Ectodermal cell (in vitro differentiated cells): Measurements from ENCODE around the gene ABCC6.
"Not testable (repeated sequence)": the region's sequence is repeated elsewhere in the genome, so short reads cannot be mapped to it uniquely, and the experiment has no call there.

Experiments used
- H3K27ac ChIP-seq: 2 replicates; pipeline ENCODE4 v1.7.0; 2013; ENCODE audit warnings: mild to moderate bottlenecking, low read depth, low read length; ENCODE audit not compliant: insufficient read depth, poor library complexity, severe bottlenecking
- H3K27me3 ChIP-seq: 2 replicates; pipeline ENCODE4 v1.7.0; 2013; ENCODE audit warnings: mild to moderate bottlenecking, low read length; ENCODE audit not compliant: insufficient read depth, control insufficient read depth, poor library complexity, severe bottlenecking
- H3K36me3 ChIP-seq: one replicate; pipeline ENCODE4 v1.7.0; 2013; ENCODE audit warnings: low read length; ENCODE audit not compliant: control insufficient read depth, insufficient read depth
- H3K4me1 ChIP-seq: one replicate; pipeline ENCODE4 v1.7.0; 2013; ENCODE audit warnings: low read length; ENCODE audit not compliant: control insufficient read depth, insufficient read depth
- H3K4me3 ChIP-seq: 2 replicates; pipeline ENCODE4 v1.7.0; 2013; ENCODE audit warnings: low read depth, low read length, control low read depth; ENCODE audit not compliant: insufficient read depth
- H3K9me3 ChIP-seq: 2 replicates; pipeline ENCODE4 v1.7.0; 2013; ENCODE audit warnings: mild to moderate bottlenecking, low read length, moderate library complexity; ENCODE audit not compliant: control insufficient read depth
- WGBS, 2 experiments: methylation state at CpG; one replicate each; pipeline ENCODE4 v1.1.7; 2013; ENCODE audit warnings: missing lambda C conversion rate in 2 of 2; 5-methylcytosine and 5-hydroxymethylcytosine counted together

ABCC6 gene

DNA sequence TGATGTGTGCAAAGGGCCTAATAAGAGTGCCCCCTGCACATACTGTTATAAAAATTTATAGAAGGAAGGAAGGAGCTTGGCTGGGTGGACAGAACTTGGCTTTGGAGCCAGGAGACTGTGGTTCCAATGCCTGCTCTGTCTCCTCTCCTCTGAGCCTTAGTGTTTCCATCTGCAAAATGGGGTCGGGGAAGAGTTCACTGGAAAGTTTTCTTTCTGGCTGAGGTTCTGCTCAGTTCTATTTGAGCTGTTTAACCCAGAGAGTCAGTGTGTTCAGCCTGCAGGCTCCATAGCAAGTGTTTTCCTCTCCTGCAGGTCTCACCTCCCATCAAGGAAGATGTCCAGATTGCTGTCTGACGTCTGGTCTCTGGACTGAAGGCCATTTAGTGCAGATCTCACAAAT is 17.4 kb downstream of the ABCC6 start:
- not testable (repeated sequence) for H3K4me3 ChIP-seq, H3K36me3 ChIP-seq, H3K27ac ChIP-seq, H3K27me3 ChIP-seq, H3K9me3 ChIP-seq, H3K4me1 ChIP-seq
- WGBS, 2 experiments: 96 to 99% methylated on average over 1 to 2 of the region's 2 CpGs

DNA sequence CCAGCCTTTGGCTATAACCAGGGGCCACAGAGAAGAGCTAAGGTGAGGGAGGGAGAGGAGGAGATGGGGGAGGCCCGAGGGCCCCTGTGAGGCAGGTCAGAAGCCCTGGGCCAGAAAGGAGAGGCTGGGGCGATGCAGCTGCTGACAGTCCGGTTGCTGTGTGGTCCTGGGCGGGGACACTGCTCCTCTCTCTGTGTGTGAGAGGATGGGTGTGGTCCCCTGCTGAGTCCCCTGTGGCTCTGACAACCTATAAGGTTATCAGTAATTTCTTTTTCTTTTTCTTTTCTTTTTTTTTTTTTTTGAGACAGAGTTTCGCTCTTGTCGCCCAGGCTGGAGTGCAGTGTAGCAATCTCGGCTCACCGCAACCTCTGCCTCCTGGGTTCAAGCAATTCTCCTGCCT is 18.7 kb downstream of the ABCC6 start:
- H3K9me3 ChIP-seq: not testable (repeated sequence)
- 76 to 87% methylated on average over 5 of the region's 8 CpGs for WGBS, 2 experiments

DNA sequence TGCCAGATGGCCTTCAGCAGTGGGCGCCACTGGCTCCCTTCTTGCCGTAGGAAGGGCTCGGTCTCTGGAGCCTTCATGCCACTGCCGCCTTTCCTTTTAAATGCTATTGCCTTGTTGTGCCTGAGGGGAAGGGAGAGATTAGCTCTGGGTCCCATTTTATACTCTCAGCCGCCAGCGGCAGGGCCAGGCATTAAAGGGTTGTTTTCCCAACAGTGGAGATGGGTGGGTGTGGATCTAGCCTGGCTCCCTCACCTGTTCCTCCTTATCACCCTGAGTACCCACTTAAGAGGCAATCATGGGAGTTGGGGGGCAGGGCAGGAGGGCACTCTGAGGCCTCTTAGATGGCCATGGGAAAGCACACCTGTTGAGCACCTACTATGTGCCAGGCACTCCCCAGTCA is 19.8 kb downstream of the ABCC6 start:
- 89 to 96% methylated on average over 6 of the region's 6 CpGs for WGBS, 2 experiments
- not testable (repeated sequence) for H3K27me3 ChIP-seq, H3K36me3 ChIP-seq, H3K9me3 ChIP-seq, H3K4me1 ChIP-seq, H3K27ac ChIP-seq, H3K4me3 ChIP-seq

More for the DNA sequence above, 18.7 kb downstream of the ABCC6 start:
- not testable (repeated sequence) for H3K27ac ChIP-seq, H3K27me3 ChIP-seq, H3K4me3 ChIP-seq, H3K4me1 ChIP-seq, H3K36me3 ChIP-seq

DNA sequence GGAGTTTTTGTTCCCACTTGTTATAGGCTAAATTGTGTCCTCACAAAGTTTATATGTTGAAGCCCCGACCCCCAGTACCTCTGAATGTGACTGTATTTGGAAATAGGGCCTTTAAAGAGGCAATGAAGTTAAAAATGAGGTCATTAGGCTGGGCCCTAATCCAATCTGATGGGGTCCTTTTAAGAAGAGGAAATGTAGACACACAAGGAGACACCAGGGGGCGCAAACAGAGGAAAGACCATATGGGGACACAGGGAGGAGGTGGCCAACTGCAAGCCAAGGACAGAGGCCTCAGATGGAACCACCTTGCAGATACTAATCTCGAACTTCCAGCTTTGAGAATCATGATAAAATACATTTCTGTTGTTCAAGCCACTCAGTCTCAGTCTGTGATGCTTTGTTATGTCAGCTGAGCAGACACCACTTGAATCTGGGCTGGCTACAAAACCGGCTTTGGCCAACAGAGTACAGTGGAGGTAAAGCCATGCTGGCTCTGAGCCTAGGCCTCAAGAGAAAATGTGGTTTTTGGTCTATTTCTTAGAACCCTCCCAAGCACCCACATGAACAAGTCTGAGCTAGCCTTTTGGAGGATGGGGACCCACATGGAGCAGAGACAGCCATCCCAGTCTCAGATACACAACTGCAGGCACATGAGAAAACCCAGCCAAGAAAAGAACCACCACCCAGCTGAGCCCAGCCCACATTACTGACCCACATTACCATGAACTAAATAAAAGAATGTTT is 20.7 kb downstream of the ABCC6 start:
- not testable (repeated sequence) for H3K36me3 ChIP-seq, H3K27ac ChIP-seq, H3K4me3 ChIP-seq, H3K27me3 ChIP-seq, H3K9me3 ChIP-seq, H3K4me1 ChIP-seq
- WGBS, 2 experiments: 23 to 35% methylated on average over 1 to 3 of the region's 4 CpGs

DNA sequence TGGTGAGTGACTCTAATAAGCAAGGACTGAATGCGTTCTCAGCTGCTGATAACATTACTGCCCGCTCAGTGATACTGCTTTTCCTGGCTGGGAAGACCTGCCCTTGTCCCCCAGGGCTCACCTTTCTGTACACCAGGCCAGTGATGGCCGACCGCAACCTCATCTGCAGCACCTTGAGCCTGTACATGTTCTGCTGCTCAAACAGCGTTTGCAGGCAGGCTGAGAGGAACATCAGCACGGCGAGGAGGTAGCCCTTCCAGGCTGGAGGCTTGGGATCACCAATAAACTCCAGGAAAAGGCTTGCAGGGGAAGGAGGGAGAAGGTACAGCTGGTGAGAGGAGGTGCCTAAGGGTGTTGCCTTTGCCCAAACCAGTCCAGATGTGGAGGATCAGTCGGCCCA is 21.4 kb downstream of the ABCC6 start:
- 84 to 94% methylated on average over 2 to 6 of the region's 8 CpGs for WGBS, 2 experiments
- H3K4me1 ChIP-seq, H3K27ac ChIP-seq, H3K4me3 ChIP-seq, H3K9me3 ChIP-seq, H3K36me3 ChIP-seq, H3K27me3 ChIP-seq: not testable (repeated sequence)

DNA sequence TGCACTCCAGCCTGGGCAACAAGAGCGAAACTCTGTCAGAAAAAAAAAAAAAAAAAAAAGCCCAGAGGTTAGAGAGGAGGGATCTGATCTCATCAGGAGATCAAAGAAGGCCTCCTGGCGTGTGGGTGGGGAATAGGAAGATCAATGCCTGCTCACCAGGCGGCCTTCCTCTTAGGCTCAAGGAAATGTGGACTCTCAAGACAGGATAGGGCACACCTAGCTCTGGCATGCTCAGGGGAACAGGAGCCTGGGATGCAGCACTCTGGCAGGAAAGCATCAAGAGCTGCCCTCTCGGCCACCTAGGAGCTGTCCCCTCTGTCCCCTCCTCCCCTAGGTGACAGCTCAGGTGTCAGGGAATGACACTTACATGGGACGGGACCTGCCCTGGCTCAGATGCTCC is 22.9 kb downstream of the ABCC6 start:
- H3K36me3 ChIP-seq, H3K27ac ChIP-seq, H3K27me3 ChIP-seq, H3K4me1 ChIP-seq, H3K9me3 ChIP-seq, H3K4me3 ChIP-seq: not testable (repeated sequence)
- 81 to 84% methylated on average over 4 to 5 of the region's 5 CpGs for WGBS, 2 experiments

DNA sequence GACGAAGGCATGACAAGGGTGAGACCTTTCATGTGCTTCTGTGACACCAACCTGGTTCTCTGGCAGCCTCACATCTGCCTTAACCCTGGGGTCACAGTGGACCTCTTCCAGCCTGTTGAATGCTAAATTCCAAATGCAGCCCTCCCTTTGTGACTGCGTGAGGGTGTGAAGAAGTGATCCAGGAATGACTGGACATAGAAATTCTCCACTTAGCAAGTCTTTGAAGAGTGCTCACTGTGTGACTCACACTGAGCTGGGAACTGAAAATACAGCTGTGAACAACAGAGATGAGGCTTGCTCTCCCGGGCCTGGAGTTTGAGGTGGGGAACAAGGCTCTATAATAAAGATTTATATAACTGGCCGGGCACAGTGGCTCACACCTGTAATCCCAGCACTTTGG is 23.9 kb downstream of the ABCC6 start:
- not testable (repeated sequence) for H3K27me3 ChIP-seq, H3K27ac ChIP-seq, H3K4me3 ChIP-seq, H3K9me3 ChIP-seq, H3K4me1 ChIP-seq, H3K36me3 ChIP-seq
- 86 to 92% methylated on average over 2 to 4 of the region's 4 CpGs for WGBS, 2 experiments

DNA sequence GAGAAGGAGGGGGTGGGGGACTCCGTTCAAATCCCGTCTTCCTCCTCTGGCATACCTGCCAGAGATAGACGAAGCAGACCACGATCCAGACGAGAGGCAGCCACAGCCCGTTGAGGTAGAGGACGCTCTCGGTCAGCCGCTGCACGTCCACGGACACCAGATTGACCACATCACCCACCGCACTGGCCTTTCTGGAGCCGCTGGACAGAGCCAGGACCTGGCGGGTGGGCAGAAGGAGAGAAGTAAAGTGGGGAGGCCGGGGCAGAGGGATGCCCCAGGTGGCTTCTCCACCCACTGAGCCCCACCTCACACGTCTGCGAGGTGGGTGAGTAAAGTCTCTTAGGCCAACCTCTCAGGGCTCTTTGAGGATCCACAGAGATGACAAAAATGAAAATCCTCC is 25.3 kb downstream of the ABCC6 start:
- no peaks in the 10 kb centered on the region for H3K9me3 ChIP-seq
- 75% methylated on average over 17 of the region's 17 CpGs for WGBS, 2 experiments

DNA sequence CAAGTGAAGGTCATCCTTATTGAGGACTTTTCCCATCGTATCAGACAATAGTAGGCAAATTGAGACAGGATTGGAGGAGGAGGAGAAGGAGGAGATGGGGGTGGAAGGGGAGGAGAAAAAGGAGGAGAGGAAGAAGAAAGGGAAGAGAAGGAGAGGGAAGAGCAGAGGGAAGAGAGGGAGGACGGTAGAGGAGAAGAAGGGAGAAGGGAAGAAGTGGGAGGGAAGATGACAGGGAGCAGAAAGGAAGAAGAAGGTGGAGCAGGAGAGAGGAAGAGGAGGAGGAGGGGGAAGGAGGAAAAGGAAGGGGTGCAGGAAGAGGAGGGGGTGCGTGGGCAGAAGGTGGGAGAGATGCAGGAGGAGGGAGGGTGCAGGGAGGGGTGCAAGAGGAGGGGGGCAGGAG is 26.0 kb downstream of the ABCC6 start:
- Histone ChIP-seq H3K27me3 (no peaks in the 10 kb centered on the region), H3K4me3 (no peak overlapping the region)
- whole genome bisulfite sequencing, 2 experiments: 66 to 70% methylated on average over 3 of the region's 3 CpGs

More for the DNA sequence above, 25.3 kb downstream of the ABCC6 start:
- Histone ChIP-seq H3K36me3 (no peaks in the 10 kb centered on the region), H3K27ac (no peak overlapping the region), H3K27me3 (no peaks in the 10 kb centered on the region), H3K4me1 (no peaks in the 10 kb centered on the region), H3K4me3 (no peak overlapping the region)

DNA sequence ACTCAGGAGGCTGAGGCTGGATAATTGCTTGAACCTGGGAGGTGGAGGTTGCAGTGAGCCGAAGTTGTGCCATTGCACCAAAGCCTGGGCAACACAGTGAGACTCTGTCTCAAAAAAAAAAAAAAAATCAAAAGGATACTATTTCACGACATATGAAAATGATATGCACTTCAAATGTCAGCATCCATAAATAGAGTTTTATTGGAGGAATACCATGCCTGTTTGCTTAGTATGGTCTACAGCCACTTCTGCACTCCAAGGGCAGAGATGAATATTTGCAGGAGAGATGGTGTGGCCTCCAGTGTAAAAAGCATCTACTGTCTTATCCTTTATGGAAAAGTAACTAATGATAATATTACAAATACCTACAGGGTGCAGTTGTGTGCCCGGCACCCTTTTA is 27.2 kb downstream of the ABCC6 start:
- H3K4me3 ChIP-seq: no peak overlapping the region
- H3K4me1 ChIP-seq: no peaks in the 10 kb centered on the region
- no peaks in the 10 kb centered on the region for H3K36me3 ChIP-seq
- WGBS, 2 experiments: 96 to 100% methylated on average over 2 to 3 of the region's 3 CpGs
- H3K27ac ChIP-seq: no peak overlapping the region
- H3K27me3 ChIP-seq: no peaks in the 10 kb centered on the region
- H3K9me3 ChIP-seq: no peaks in the 10 kb centered on the region

More for the DNA sequence above, 26.0 kb downstream of the ABCC6 start:
- H3K36me3 ChIP-seq: no peaks in the 10 kb centered on the region
- no peaks in the 10 kb centered on the region for H3K4me1 ChIP-seq
- no peaks in the 10 kb centered on the region for H3K9me3 ChIP-seq
- no peak overlapping the region for H3K27ac ChIP-seq
